H9 (cell line): ENCODE measurements around the gene N4BP3. TPM values are rescaled to one million over a fixed set of nuclear protein-coding genes. Genes with fewer than 3 reads are reported as not detected.
A peak's percentile ranks its signal among the peaks of the same experiment; 100 is the strongest.

Experiments
- DNase-seq: peaks from one replicate; pipeline ENCODE4 v3.0.0-alpha.2; 2017
- H2AFZ ChIP-seq: one replicate; pipeline ENCODE4 v1.6.1; 2013; ENCODE audit warnings: mild to moderate bottlenecking, low read length, control low read depth, moderate library complexity
- H2AK5ac ChIP-seq: 2 replicates; pipeline ENCODE4 v1.6.1; 2013; ENCODE audit warnings: low read length, control low read depth, mixed read lengths; ENCODE audit not compliant: insufficient read length
- H2BK120ac ChIP-seq: one replicate; pipeline ENCODE4 v1.6.1; 2013; ENCODE audit warnings: low read depth, mild to moderate bottlenecking, low read length, control low read depth, inconsistent platforms; ENCODE audit not compliant: poor library complexity, severe bottlenecking
- H2BK12ac ChIP-seq: 2 replicates; pipeline ENCODE4 v1.6.1; 2013; ENCODE audit warnings: low read length, control low read depth, mixed read lengths, low read depth; ENCODE audit not compliant: insufficient read length
- H2BK15ac ChIP-seq: 2 replicates; pipeline ENCODE4 v1.6.1; 2013; ENCODE audit warnings: low read depth, low read length, control low read depth
- H2BK20ac ChIP-seq: one replicate; pipeline ENCODE4 v1.6.1; 2013; ENCODE audit warnings: low read depth, mild to moderate bottlenecking, low read length, control low read depth, inconsistent platforms; ENCODE audit not compliant: poor library complexity, severe bottlenecking
- H2BK5ac ChIP-seq: 2 replicates; pipeline ENCODE4 v1.6.1; 2013; ENCODE audit warnings: low read length, control low read depth, mixed read lengths; ENCODE audit not compliant: insufficient read length
- H3K14ac ChIP-seq: 2 replicates; pipeline ENCODE4 v1.6.1; 2013; ENCODE audit warnings: low read length, control low read depth; ENCODE audit not compliant: insufficient read depth
- H3K18ac ChIP-seq: 2 replicates; pipeline ENCODE4 v1.6.1; 2013; ENCODE audit warnings: low read depth, mild to moderate bottlenecking, mixed read lengths, low read length, control low read depth; ENCODE audit not compliant: insufficient read length
- H3K23ac ChIP-seq: 2 replicates; pipeline ENCODE4 v1.6.1; 2013; ENCODE audit warnings: low read length, control low read depth, mixed read lengths, low read depth; ENCODE audit not compliant: insufficient read length
- H3K23me2 ChIP-seq: 2 replicates; pipeline ENCODE4 v1.6.1; 2013; ENCODE audit warnings: low read depth, mild to moderate bottlenecking, mixed read lengths, low read length, control low read depth; ENCODE audit not compliant: insufficient read length, poor library complexity, severe bottlenecking
- H3K27ac ChIP-seq: 2 replicates; pipeline ENCODE4 v1.5.1; 2013; ENCODE audit warnings: low read length, control low read depth, mixed read lengths, low read depth; ENCODE audit not compliant: insufficient read length
- H3K27me3 ChIP-seq: 2 replicates; pipeline ENCODE4 v1.6.1; 2013; ENCODE audit warnings: low read length, control low read depth, inconsistent platforms; ENCODE audit not compliant: insufficient read depth
- H3K4ac ChIP-seq: 2 replicates; pipeline ENCODE4 v1.6.1; 2013; ENCODE audit warnings: low read depth, mild to moderate bottlenecking, control low read depth, inconsistent platforms, low read length, moderate library complexity
- H3K4me1 ChIP-seq: 2 replicates; pipeline ENCODE4 v1.6.1; 2013; ENCODE audit warnings: low read length, control low read depth, inconsistent platforms; ENCODE audit not compliant: insufficient read depth
- H3K4me2 ChIP-seq: 2 replicates; pipeline ENCODE4 v1.6.1; 2013; ENCODE audit warnings: low read length, control low read depth, mixed read lengths; ENCODE audit not compliant: insufficient read length, insufficient read depth
- H3K56ac ChIP-seq: 2 replicates; pipeline ENCODE4 v1.6.1; 2013; ENCODE audit warnings: low read depth, mild to moderate bottlenecking, mixed read lengths, low read length, control low read depth; ENCODE audit not compliant: insufficient read length
- H3K79me1 ChIP-seq: 2 replicates; pipeline ENCODE4 v1.6.1; 2013; ENCODE audit warnings: low read depth, mild to moderate bottlenecking, moderate library complexity, low read length, control low read depth, inconsistent platforms; ENCODE audit not compliant: insufficient read depth, poor library complexity, severe bottlenecking
- H3K79me2 ChIP-seq: 2 replicates; pipeline ENCODE4 v1.6.1; 2013; ENCODE audit warnings: low read length, control low read depth, inconsistent platforms; ENCODE audit not compliant: insufficient read depth
- H3K9ac ChIP-seq: 2 replicates; pipeline ENCODE4 v1.6.1; 2013; ENCODE audit warnings: low read length, control low read depth, mixed read lengths; ENCODE audit not compliant: insufficient read length; ENCODE audit errors: extremely low read depth
- H3K9me3 ChIP-seq: one replicate; pipeline ENCODE4 v1.6.1; 2013; ENCODE audit warnings: low read depth, low read length, inconsistent platforms; ENCODE audit not compliant: control insufficient read depth
- H3T11ph ChIP-seq: one replicate; pipeline ENCODE4 v1.6.1; 2013; ENCODE audit warnings: mild to moderate bottlenecking, low read length, control low read depth, inconsistent platforms
- H4K20me1 ChIP-seq: one replicate; pipeline ENCODE4 v1.6.1; 2013; ENCODE audit not compliant: control insufficient read depth, insufficient read length, insufficient read depth
- H4K5ac ChIP-seq: 2 replicates; pipeline ENCODE4 v1.6.1; 2013; ENCODE audit warnings: low read depth, mild to moderate bottlenecking, mixed read lengths, low read length, control low read depth; ENCODE audit not compliant: insufficient read length
- H4K8ac ChIP-seq: replicated peaks from 2 replicates; pipeline ENCODE4 v1.6.1; 2013; ENCODE audit warnings: low read length, control low read depth, mixed read lengths, low read depth; ENCODE audit not compliant: insufficient read length
- H4K91ac ChIP-seq: 2 replicates; pipeline ENCODE4 v1.6.1; 2013; ENCODE audit warnings: low read depth, mild to moderate bottlenecking, moderate library complexity, mixed read lengths, low read length, control low read depth; ENCODE audit not compliant: insufficient read length
- H3K27ac Mint-ChIP-seq, 3 experiments: 2 replicates in 2 of 3; 3 replicates in 1 of 3; pipeline ENCODE4 v1.8.0; 2020 to 2021; ENCODE audit warnings: mixed read lengths in 3 of 3, mild to moderate bottlenecking in 1 of 3, moderate library complexity in 1 of 3
- H3K27me3 Mint-ChIP-seq: 2 replicates; pipeline ENCODE4 v1.8.0; 2021; ENCODE audit warnings: low read depth, mild to moderate bottlenecking, moderate library complexity, mixed read lengths
- H3K36me3 Mint-ChIP-seq, 3 experiments: 2 replicates in 2 of 3; 3 replicates in 1 of 3; pipeline ENCODE4 v1.8.0; 2020 to 2021; ENCODE audit warnings: low read depth in 3 of 3, mixed read lengths in 3 of 3; ENCODE audit not compliant: insufficient read depth in 1 of 3
- H3K4me1 Mint-ChIP-seq, 2 experiments: 2 replicates each; pipeline ENCODE4 v1.8.0; 2020; ENCODE audit warnings: mixed read lengths in 2 of 2
- H3K4me3 Mint-ChIP-seq, 2 experiments: 2 replicates in 1 of 2; 3 replicates in 1 of 2; pipeline ENCODE4 v1.8.0; 2020 to 2021; ENCODE audit warnings: mild to moderate bottlenecking in 2 of 2, mixed read lengths in 2 of 2, moderate library complexity in 1 of 2
- H3K9me3 Mint-ChIP-seq, 2 experiments: 2 replicates in 1 of 2; 3 replicates in 1 of 2; pipeline ENCODE4 v1.8.0; 2020; ENCODE audit warnings: mild to moderate bottlenecking in 2 of 2, mixed read lengths in 2 of 2, moderate library complexity in 1 of 2
- CTCF ChIP-seq: fragments of 200-600 bp; sonication (generic); conservative IDR thresholded peaks from 3 replicates; pipeline ENCODE4 v1.8.0; 2021; ENCODE audit warnings: antibody characterized with exemption, mild to moderate bottlenecking
- WGBS: extraction: QIAGEN DNeasy Blood & Tissue Kit; methylation state at CpG from one replicate; pipeline ENCODE4 v1.1.7; 2013; ENCODE audit warnings: missing lambda C conversion rate, low lambda C conversion rate, mixed read lengths; ENCODE audit not compliant: insufficient read length; ENCODE audit errors: extremely low coverage; 5-methylcytosine and 5-hydroxymethylcytosine counted together
- total RNA-seq: library from RNA; stranded (reverse); gene quantifications from 2 replicates; pipeline ENCODE4 v1.2.1, GENCODE V29; 2021

The N4BP3 gene
- total RNA-seq, 1 experiment from 2014 or later, result 32.1 TPM

GRCh38 chr5:178153530-178154340 lies 40.4 kb downstream of the N4BP3 start, which contains the start of gene NHP2:
NHP2 (minus strand) TSS chr5:178153885; CDS start chr5:178153817, 68 bp downstream.
- Mint-ChIP-seq H3K4me3 (peak within 1 kb of the TSS; percentile 94 to 95), H3K36me3 (peaks cover 19 to 39% (median 37%) of the 10 kb centered on the region in 3 experiments; a peak in 6 of 7 replicates), H3K9me3 (no peaks in the 10 kb centered on the region; a peak in 1 of 5 replicates), H3K4me1 (peaks cover 6 to 14% of the 10 kb centered on the region in 2 experiments), H3K27ac (peak within 1 kb of the TSS; percentile 59 to 96 (median 93); a peak in 6 of 7 replicates), H3K27me3 (peaks cover 2% of the 10 kb centered on the region; the same call in 1 of the 2 replicates)
- Histone ChIP-seq H3K56ac (no peak within 1 kb of the TSS), H3K79me1 (peaks cover 4% of the 10 kb centered on the region), H3K4me2 (peak within 1 kb of the TSS; percentile 71), H3K14ac (0 out of 2 replicates have a peak within 1 kb of the TSS, but pooled peaks have one; percentile 60), H4K91ac (no peak within 1 kb of the TSS), H4K20me1 (no peaks in the 10 kb centered on the region), H3K9ac (peak within 1 kb of the TSS; percentile 71), H3K27me3 (no peaks in the 10 kb centered on the region), H2BK12ac (no peak within 1 kb of the TSS), H2BK120ac (no peak within 1 kb of the TSS), H3K27ac (no peak within 1 kb of the TSS), H4K5ac (no peak within 1 kb of the TSS), H2BK20ac (no peak within 1 kb of the TSS), H3T11ph (no peak within 1 kb of the TSS), H3K23me2 (peaks cover 5% of the 10 kb centered on the region), H3K4me1 (no peaks in the 10 kb centered on the region; the same call in 1 of the 2 replicates), H2BK5ac (no peak within 1 kb of the TSS), H2AFZ (no peak within 1 kb of the TSS), H2AK5ac (no peak within 1 kb of the TSS), H3K4ac (no peak within 1 kb of the TSS), H3K79me2 (no peaks in the 10 kb centered on the region), H3K9me3 (no peaks in the 10 kb centered on the region), H3K23ac (no peak within 1 kb of the TSS), H4K8ac (no peak within 1 kb of the TSS), H2BK15ac (no peak within 1 kb of the TSS), H3K18ac (peak within 1 kb of the TSS; percentile 47)
- TF ChIP-seq CTCF, result no peak
- peak; percentile 98 for DNase-seq
- WGBS, result no CpG with 5 or more reads among the region's 68 CpGs
